Measurements from ENCODE around the gene NHEJ1.
A peak's percentile ranks its signal among the peaks of the same experiment; 100 is the strongest.

Gene NHEJ1

GRCh38 chr2:219087361-219087760, 73.3 kb downstream of the NHEJ1 start:
- DNase-seq (ENCODE audit: low spot score), result no peak

- DNase-seq (ENCODE audit: low spot score), result no peak
These were observed 74.4 kb downstream of the NHEJ1 start for GRCh38 chr2:219086196-219086595.

GRCh38 chr2:219084791-219085190, 75.8 kb downstream of the NHEJ1 start:
- no peak for DNase-seq (ENCODE audit: low spot score)

GRCh38 chr2:219082332-219082958, 78.2 kb downstream of the NHEJ1 start:
- no peak for DNase-seq (ENCODE audit: low spot score)

GRCh38 chr2:219081701-219082331, 78.8 kb downstream of the NHEJ1 start:
- no peak for DNase-seq (ENCODE audit: low spot score)

- no peak for DNase-seq (ENCODE audit: low spot score)
These were observed 79.5 kb downstream of the NHEJ1 start for GRCh38 chr2:219081096-219081495.

- no peak for DNase-seq (ENCODE audit: low spot score)
These were observed 81.2 kb downstream of the NHEJ1 start for GRCh38 chr2:219079417-219079816.

GRCh38 chr2:219078951-219079350, 81.7 kb downstream of the NHEJ1 start:
- DNase-seq (ENCODE audit: low spot score), result no peak

GRCh38 chr2:219078126-219078525, 82.5 kb downstream of the NHEJ1 start:
- no peak for DNase-seq (ENCODE audit: low spot score)

- DNase-seq (ENCODE audit: low spot score), result no peak
These were observed 84.4 kb downstream of the NHEJ1 start for GRCh38 chr2:219076253-219076652.

- peak; percentile 71 for DNase-seq (ENCODE audit: low spot score)
These were observed 87.0 kb downstream of the NHEJ1 start for GRCh38 chr2:219073413-219074129.

GRCh38 chr2:219072741-219073250, 87.8 kb downstream of the NHEJ1 start:
- no peak for DNase-seq (ENCODE audit: low spot score)

GRCh38 chr2:219071131-219071816, 89.3 kb downstream of the NHEJ1 start:
- no peak for DNase-seq (ENCODE audit: low spot score)

GRCh38 chr2:219065484-219065883, 95.1 kb downstream of the NHEJ1 start:
- no peak for DNase-seq (ENCODE audit: low spot score)

GRCh38 chr2:219062081-219062480, 98.5 kb downstream of the NHEJ1 start:
- DNase-seq (ENCODE audit: low spot score), result no peak

- peak; percentile 69 for DNase-seq (ENCODE audit: low spot score)
These were observed 99.5 kb downstream of the NHEJ1 start, which contains the start of gene IHH for GRCh38 chr2:219060821-219061791. IHH (minus strand) TSS chr2:219060921; CDS start chr2:219060467, 454 bp downstream.

GRCh38 chr2:219059725-219060682, 100.6 kb downstream of the NHEJ1 start:
- DNase-seq (ENCODE audit: low spot score), result peak; percentile 57

- DNase-seq (ENCODE audit: low spot score), result no peak
These were observed 101.3 kb downstream of the NHEJ1 start for GRCh38 chr2:219059375-219059724.

- DNase-seq (ENCODE audit: low spot score), result peak; percentile 49
These were observed 101.9 kb downstream of the NHEJ1 start for GRCh38 chr2:219058541-219059374.
